HUES64 (cell line): Measurements from ENCODE around the gene SORL1.

Source experiments
- H3K27ac ChIP-seq: 2 replicates; pipeline ENCODE4 v1.7.0; 2013; ENCODE audit warnings: low read depth, low read length, inconsistent platforms
- H3K27me3 ChIP-seq: 2 replicates; pipeline ENCODE4 v1.6.1; 2013; ENCODE audit warnings: mild to moderate bottlenecking, low read length; ENCODE audit not compliant: insufficient read depth
- H3K36me3 ChIP-seq: 2 replicates; pipeline ENCODE4 v1.6.1; 2013; ENCODE audit warnings: mild to moderate bottlenecking, low read length; ENCODE audit not compliant: insufficient read depth
- H3K4me1 ChIP-seq: 2 replicates; pipeline ENCODE4 v1.6.1; 2013; ENCODE audit warnings: mild to moderate bottlenecking, low read length, moderate library complexity; ENCODE audit not compliant: insufficient read depth
- H3K4me3 ChIP-seq: 2 replicates; pipeline ENCODE4 v1.5.1; 2013; ENCODE audit warnings: mild to moderate bottlenecking, low read length, moderate library complexity
- H3K9ac ChIP-seq: 2 replicates; pipeline ENCODE4 v1.6.1; 2013; ENCODE audit warnings: mild to moderate bottlenecking, low read depth, low read length
- H3K9me3 ChIP-seq: 2 replicates; pipeline ENCODE4 v1.6.1; 2013; ENCODE audit warnings: low read depth, low read length; ENCODE audit not compliant: insufficient read depth
- WGBS: fragments of 150-250, 120-280 bp; methylation state at CpG from one replicate; pipeline ENCODE4 v1.1.7; 2013; ENCODE audit warnings: missing lambda C conversion rate; 5-methylcytosine and 5-hydroxymethylcytosine counted together

Gene SORL1

DNA sequence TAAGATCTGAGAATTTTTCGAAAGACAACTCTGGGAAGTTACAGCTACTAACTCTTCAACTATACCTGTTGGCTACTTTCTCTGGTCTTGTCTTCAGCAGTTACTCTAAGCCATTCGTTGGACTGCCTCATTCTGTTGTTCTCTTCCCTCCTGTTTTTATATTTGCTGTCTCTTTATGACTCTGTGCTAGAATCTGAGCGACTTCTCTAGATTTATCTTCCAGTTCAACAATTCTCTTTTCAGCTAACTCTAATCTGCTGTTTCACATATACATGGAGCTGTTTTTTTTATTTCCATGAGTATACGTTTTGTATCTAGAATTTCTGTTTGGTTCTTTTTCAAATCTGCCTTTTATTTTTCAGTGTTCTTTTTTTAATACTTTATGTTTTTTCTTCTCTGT is 128.0 kb downstream of the SORL1 start:
- Histone ChIP-seq H3K9me3 (peaks cover 19% of the 10 kb centered on the region; the same call in 1 of the 2 replicates), H3K36me3 (peaks cover 93% of the 10 kb centered on the region), H3K4me1 (no peaks in the 10 kb centered on the region), H3K27ac (no peak overlapping the region), H3K9ac (no peak overlapping the region), H3K27me3 (no peaks in the 10 kb centered on the region), H3K4me3 (no peak overlapping the region)
- WGBS: 93% methylated on average over 3 of the region's 4 CpGs

DNA sequence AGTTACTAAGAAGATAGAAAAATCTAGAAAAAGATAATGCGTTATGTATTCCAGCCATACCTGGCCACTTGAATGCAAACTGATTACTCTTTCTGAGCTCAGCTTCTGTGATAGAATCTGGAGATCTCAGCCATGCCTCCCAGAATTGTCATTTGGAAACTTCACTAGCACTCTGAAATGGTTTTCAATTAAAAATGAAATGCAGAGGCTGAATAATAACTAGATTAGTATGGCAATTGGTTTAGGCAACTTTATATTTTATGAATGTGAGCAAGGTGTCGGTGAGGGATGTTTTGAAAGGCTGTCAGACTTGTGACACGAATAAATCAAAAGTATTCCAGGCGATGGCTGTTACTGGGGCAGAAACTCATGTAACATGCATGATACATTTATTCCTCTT is 129.5 kb downstream of the SORL1 start:
- Histone ChIP-seq H3K4me3 (no peak overlapping the region), H3K27ac (no peak overlapping the region), H3K4me1 (no peaks in the 10 kb centered on the region), H3K36me3 (peaks cover 94% of the 10 kb centered on the region), H3K9me3 (peaks cover 19% of the 10 kb centered on the region; the same call in 1 of the 2 replicates), H3K27me3 (no peaks in the 10 kb centered on the region), H3K9ac (no peak overlapping the region)
- 98% methylated on average over 4 of the region's 4 CpGs for WGBS

DNA sequence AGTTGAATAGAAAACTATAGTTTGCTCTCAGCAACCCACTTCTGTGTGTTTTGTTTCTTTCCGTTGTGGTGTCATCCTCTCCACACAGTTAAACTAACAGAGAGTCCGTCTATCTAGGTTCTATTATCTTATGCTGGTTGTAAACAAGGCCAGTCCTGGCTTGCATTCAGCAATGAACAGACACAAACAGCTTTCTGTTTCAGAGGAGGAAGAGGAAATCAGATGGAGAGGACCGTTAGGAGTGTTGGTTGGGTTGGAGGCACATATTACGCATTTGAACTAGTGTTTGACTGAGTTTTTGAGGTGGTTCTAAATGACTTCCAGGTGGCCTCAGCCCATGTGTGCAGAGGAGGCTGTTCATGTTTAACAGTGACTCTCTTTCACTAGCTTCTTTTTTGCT is 130.2 kb downstream of the SORL1 start:
- Histone ChIP-seq H3K27ac (no peak overlapping the region), H3K27me3 (no peaks in the 10 kb centered on the region), H3K4me3 (no peak overlapping the region), H3K9me3 (peaks cover 19% of the 10 kb centered on the region; the same call in 1 of the 2 replicates), H3K9ac (no peak overlapping the region), H3K36me3 (peaks cover 94% of the 10 kb centered on the region), H3K4me1 (no peaks in the 10 kb centered on the region)
- WGBS: 88% methylated on average over 4 of the region's 4 CpGs

DNA sequence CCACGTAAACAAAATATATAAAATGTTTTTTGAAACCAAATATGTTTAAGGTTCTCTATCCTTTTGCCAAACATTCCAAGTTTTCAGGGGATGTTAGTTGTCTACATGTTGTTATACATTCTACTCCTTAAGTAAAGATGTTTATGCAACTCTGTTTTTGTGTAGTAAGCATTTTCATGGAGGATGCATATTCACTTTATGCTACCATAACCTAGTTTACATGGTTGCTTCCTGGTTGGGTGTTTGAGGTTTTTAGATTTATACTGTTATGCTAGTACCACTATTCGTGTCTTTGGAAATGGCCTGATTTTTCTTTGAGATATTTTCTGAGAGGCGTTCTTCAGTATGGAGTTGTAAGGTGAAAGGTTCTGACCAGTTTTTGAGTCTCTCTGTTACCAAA is 131.7 kb downstream of the SORL1 start:
- Histone ChIP-seq H3K9me3 (peaks cover 17% of the 10 kb centered on the region; the same call in 1 of the 2 replicates), H3K4me3 (no peak overlapping the region), H3K27ac (no peak overlapping the region), H3K27me3 (no peaks in the 10 kb centered on the region), H3K36me3 (peaks cover 94% of the 10 kb centered on the region), H3K4me1 (no peaks in the 10 kb centered on the region), H3K9ac (no peak overlapping the region)
- 94% methylated on average over 2 of the region's 3 CpGs for WGBS

DNA sequence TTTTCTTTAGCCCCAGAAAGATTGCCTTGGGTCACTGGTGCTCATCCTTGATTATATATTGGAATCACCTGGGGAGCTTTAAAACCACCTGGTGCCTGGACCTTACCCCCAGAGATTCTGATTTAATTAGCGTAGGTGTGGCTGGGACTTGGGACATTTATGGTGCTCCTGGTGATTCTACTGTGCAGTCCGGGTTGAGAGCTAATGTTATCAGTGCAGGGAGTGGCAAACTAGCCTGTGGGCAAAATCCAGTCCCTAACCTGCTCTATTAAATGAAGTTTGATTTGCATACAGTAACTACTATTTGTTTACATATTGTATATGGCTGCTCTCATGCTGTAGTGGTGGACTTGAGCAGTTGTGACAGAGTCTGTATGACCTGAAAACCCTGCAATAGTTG is 134.6 kb downstream of the SORL1 start:
- H3K27me3 ChIP-seq: no peaks in the 10 kb centered on the region
- H3K9me3 ChIP-seq: no peaks in the 10 kb centered on the region
- no peak overlapping the region for H3K4me3 ChIP-seq
- 93% methylated on average over 2 of the region's 2 CpGs for WGBS
- H3K9ac ChIP-seq: no peak overlapping the region
- H3K27ac ChIP-seq: no peak overlapping the region
- no peaks in the 10 kb centered on the region for H3K4me1 ChIP-seq
- peaks cover 93% of the 10 kb centered on the region for H3K36me3 ChIP-seq

DNA sequence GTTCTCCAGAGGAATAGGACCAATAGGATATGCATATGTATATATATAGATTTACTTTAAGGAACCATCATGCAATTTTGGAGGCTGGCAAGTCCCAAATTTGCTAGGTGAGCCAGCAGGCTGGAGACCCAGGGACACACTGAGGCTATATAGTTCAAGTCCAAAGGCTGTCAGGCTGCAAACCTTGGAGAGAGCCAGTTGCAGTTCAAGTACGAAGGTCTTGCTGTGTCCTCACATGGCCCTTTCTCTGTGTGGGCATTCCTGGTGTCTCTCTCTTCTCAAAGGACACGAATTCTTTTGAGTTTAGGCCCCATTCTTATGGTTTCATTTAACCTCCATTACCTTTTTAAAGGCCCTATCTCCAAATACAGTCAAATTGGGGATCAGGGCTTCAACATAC is 135.1 kb downstream of the SORL1 start:
- Histone ChIP-seq H3K9me3 (no peaks in the 10 kb centered on the region), H3K27ac (no peak overlapping the region), H3K4me1 (no peaks in the 10 kb centered on the region), H3K36me3 (peaks cover 93% of the 10 kb centered on the region), H3K4me3 (no peak overlapping the region), H3K9ac (no peak overlapping the region), H3K27me3 (no peaks in the 10 kb centered on the region)
- WGBS: 93% methylated on average over 2 of the region's 2 CpGs

DNA sequence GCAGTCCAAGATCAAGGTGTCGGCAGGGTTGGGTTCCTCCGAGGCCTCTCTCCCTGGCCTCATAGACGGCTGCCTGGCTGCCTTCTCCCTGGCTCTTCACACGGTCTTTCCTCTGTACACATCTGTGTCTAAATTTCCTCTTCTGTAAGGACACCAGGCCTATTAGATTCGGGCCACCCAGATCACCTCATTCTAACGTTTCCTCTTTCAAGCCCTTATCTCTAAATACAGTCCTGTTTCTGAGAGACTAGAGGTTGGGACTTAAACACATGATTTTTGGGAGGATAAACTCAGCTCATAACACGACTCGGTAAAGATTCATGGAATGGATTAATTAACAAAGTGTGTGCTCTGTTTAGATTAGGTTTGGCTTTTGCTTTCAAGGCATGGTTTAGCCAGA is 136.6 kb downstream of the SORL1 start:
- Histone ChIP-seq H3K27me3 (no peaks in the 10 kb centered on the region), H3K9ac (no peak overlapping the region), H3K27ac (no peak overlapping the region), H3K4me3 (no peak overlapping the region), H3K9me3 (no peaks in the 10 kb centered on the region), H3K4me1 (no peaks in the 10 kb centered on the region), H3K36me3 (peaks cover 96% of the 10 kb centered on the region)
- WGBS: 78% methylated on average over 8 of the region's 8 CpGs

DNA sequence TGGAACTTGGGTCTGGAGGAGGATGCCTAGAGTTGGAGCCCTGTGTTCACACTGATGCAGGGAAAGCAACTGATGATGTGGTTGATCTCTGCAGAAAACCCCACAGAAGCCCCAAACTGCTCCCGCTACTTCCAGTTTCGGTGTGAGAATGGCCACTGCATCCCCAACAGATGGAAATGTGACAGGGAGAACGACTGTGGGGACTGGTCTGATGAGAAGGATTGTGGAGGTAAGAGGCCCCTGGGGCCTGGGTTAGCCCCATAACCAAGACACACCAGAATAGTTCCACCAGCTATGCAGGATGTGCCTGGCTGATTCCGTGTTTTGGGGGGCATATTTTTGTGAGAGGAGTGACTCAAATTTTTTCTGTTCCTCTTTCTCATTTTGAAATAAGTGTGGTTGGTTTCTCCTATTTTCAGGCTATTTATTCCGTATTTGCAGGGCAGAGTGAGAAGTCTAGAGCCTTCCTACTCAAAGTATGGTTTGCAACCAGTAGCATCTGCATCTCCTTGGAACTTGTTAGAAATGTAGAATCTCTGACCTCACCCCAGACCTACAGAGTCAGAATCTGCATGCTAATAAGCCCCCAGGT is 137.9 kb downstream of the SORL1 start:
- H3K27ac ChIP-seq: no peak overlapping the region
- WGBS: 95% methylated on average over 5 of the region's 5 CpGs
- peaks cover 93% of the 10 kb centered on the region for H3K36me3 ChIP-seq
- no peaks in the 10 kb centered on the region for H3K9me3 ChIP-seq
- H3K4me3 ChIP-seq: no peak overlapping the region
- no peaks in the 10 kb centered on the region for H3K4me1 ChIP-seq
- no peak overlapping the region for H3K9ac ChIP-seq
- H3K27me3 ChIP-seq: no peaks in the 10 kb centered on the region

DNA sequence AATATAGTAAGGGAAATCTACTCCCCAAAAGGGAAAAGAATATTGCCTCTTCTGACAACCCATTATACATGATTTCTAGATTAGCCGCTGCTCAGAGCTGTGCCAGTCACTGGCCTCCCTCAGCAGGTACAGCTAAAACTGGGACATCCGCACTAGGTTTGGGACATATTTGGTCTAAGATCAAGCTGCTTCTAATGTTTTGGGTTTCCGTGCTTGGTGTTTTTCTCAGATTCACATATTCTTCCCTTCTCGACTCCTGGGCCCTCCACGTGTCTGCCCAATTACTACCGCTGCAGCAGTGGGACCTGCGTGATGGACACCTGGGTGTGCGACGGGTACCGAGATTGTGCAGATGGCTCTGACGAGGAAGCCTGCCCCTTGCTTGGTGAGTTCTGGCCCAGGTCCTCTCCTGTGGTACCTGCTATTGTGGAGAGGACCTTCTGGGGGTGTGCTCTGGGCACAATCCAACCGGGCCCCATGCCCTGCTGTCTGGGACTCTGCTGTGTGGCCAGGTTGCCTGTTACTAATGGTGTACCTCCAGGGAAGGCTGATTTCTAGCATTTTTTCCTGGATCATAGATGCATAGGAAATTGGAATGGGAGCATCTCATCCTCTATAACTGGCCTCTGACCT is 138.8 kb downstream of the SORL1 start:
- Histone ChIP-seq H3K9ac (no peak overlapping the region), H3K27me3 (no peaks in the 10 kb centered on the region), H3K4me1 (no peaks in the 10 kb centered on the region), H3K27ac (no peak overlapping the region), H3K4me3 (no peak overlapping the region), H3K9me3 (no peaks in the 10 kb centered on the region), H3K36me3 (peaks cover 94% of the 10 kb centered on the region)
- 90% methylated on average over 12 of the region's 12 CpGs for WGBS

DNA sequence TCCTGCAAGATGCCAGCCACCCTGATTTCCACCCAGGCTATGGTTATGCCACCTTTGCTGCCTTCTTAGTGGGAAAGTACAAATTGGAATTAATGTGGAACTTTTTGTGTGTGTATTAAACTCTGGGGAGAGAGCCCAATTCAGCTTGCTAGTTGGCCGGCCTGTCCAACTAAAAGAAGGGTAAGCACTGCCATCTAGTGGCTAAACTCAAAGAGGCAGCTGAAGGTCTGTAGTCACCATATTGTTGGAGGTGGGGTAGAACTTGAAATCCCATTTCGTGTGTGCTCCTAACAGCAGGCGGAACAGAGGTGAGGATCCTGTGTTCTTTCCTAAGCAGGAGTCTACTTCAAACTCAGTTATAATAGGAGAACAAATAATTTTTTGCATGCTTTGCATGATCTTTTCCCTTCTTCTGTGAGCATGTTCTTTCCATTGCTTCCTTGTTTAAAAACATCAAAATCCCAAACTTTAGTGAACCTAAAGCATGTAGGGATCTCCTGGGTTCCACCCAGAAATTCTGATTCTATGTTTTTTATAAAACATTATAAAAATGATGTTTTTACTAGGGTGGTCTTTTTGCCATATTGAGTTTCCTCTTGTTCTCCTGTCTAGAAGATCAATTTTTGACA is 139.4 kb downstream of the SORL1 start:
- peaks cover 94% of the 10 kb centered on the region for H3K36me3 ChIP-seq
- H3K4me1 ChIP-seq: no peaks in the 10 kb centered on the region
- 41% methylated on average over 3 of the region's 3 CpGs for WGBS

DNA sequence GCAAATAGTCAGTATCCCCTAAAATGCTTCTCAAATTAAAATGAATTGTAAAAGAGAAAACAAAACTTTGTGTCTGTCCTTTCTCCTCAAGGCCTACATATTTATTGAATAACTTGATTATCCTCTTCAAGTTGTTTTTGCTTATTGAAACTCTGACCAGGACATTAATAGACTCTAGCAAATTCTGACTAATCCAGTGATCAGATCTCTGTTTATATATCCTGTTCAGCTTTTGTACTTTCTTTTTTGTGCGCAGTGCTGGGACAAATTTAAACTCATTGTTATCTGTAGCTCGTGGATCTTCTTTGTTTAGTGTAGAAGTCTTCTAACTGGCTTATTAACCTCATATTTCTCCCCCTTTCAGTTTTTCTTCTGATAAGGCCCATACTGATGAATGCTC is 140.6 kb downstream of the SORL1 start:
- Histone ChIP-seq H3K9me3 (no peaks in the 10 kb centered on the region), H3K9ac (no peak overlapping the region), H3K4me1 (no peaks in the 10 kb centered on the region), H3K36me3 (peaks cover 93% of the 10 kb centered on the region), H3K4me3 (no peak overlapping the region), H3K27me3 (no peaks in the 10 kb centered on the region), H3K27ac (no peak overlapping the region)
- WGBS: 96% methylated on average over 2 of the region's 2 CpGs

More for the DNA sequence above, 139.4 kb downstream of the SORL1 start:
- Histone ChIP-seq H3K9ac (no peak overlapping the region), H3K27ac (no peak overlapping the region), H3K9me3 (no peaks in the 10 kb centered on the region), H3K27me3 (no peaks in the 10 kb centered on the region), H3K4me3 (no peak overlapping the region)
